CD4-positive, alpha-beta T cell treated with Interleukin-4 for 4 hours (primary cell): Measurements from ENCODE around the gene TSPAN19.

Experiments
- DNase-seq: peaks from one replicate; pipeline ENCODE4 v3.0.0-alpha.2; 2020

The TSPAN19 gene

DNA sequence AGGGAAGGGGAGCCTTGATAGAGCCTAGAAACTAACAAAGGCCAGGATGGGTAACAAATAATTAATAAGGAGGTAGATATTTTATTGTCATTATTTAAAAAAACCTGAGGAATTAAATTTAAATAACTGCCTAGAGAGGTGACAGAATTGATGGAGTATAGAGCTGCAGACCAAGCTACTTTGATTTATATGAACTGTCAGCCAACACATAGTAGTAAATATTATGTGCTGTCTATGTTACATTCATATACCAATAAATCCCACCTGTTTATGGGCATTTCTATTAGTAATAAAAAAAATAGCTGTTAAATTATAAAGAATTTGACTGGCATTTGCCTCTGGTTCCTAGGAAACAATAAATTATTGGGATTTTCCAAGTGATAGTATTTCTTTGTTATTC, 37.7 kb downstream of the TSPAN19 start:
- no peak for DNase-seq

DNA sequence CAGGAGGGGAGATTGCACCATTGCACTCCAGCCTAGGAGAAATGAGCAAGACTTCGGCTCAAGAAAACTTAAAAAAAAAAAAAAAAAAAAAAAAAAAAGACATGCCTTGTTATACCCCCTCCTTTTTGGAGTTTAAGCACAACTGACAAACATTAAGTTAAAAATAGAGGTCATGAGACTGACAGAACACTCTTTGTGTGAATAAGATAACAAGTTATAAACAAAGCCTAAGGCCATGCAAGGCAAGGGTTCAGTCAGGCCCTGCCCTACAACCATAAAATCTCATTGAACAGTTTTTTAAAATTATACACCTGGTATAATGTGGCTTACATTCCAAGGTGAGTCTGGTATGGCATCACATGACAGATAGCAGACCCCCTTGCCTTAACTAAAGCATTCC, 39.3 kb downstream of the TSPAN19 start:
- DNase-seq: no peak

DNA sequence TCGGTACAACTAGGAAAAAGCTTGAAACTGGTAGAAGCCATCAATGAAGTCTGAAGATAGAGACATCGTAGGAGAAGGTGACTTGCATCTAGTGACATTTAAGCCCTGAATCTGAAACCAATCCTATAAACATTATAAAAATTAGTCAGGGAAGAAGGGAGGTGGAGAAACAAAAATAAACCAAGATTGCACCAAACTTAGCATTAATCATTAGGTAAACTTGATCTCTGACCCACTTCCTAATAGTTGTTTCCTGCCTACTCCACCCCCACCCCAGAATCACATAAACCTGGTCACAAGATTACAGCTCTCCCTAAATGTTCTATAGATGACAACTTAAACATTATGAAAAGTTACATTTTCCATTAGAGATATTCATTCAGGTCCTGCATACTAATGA, 40.4 kb downstream of the TSPAN19 start:
- DNase-seq: no peak

DNA sequence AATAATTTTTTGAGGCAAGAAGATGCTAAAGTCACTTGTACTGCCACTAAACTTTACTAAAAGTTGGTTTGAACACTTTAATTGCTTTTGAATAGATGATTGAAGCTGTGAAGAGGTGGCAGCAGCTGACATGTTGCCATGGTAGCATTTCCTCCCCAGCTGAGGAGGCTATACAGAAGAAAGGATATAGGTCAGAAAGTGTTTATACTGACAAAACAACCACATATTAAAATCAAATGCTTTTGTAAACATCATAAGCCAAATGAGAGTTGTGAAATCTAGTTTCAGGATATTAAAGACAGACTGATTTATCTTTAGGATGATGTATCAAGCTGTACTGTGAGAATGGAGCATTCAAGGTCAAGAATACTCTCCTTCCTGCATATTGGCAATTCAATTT, 41.7 kb downstream of the TSPAN19 start:
- DNase-seq: no peak

DNA sequence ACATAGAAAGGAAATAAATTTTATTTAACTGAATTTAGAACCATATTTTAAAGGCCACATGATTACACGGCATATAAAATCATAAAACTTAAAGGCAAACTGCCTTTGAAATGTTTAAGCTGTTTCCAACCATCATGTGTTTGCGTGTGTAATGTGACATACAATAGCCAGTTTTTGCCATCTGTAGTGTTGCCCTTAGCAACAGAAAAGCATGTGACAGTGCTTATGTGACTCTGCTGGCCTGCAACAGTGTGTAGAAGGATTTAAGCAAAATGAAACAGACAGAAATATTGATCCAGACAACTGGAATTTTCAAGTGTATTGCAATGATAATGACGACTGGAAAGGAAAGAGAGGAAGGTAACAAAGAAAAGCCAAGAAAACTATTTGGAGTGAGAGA, 49.5 kb downstream of the TSPAN19 start:
- no peak for DNase-seq

DNA sequence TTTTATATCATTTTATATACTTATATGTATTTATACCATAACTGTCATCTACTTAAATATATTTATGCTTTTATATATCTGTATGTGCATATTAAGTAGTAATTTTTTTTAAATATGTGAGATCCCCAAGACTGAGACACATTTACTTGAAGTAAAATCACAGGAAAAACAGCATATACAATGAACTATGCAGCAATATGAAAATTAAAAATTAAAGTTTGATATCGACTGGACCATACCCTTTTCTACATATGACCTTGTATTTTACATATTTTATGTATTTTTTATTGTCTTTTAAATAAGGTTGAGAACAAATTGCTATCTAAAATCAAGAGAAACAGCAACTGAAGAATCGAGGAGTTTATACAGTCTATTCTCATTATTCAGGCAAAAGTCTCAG, 50.0 kb downstream of the TSPAN19 start:
- no peak for DNase-seq

DNA sequence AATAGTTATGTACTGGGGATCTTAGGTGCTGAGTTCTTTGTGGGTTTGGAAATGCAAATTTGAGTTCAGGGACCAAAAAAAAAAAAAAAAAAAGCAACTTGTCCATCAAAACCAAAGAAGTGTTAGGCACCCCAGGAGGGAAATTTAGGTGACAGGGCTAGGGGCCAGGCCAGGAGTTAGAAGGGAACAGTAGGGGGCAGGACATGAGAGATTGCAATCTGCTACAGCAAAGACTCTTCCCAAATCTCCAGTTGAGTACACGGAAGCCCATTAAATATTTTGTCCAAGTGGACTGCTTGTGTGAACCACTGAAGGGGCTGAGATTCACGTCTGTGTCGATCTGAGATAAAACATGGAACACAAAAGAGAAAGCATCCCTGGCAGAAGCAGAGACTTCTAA, 52.8 kb downstream of the TSPAN19 start:
- no peak for DNase-seq

DNA sequence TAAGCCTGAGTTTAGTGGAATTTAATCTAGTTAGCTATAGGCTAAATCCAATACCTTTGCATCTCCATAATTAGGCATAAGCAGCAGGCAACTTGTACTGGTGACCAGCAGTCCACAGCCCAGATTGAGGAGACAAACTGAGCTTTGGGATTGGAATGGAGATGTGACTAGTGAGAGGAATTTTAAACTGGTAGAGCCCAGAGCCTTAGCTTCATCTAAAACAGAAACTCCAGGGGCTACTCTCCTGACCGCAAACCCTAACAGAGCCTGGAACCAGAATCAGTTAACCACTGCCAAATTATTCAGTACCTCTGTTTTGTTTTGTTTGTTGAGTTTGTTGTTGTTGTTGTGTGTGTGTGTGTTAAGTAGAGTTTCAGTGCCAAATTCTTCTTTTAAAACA, 53.2 kb downstream of the TSPAN19 start:
- no peak for DNase-seq

DNA sequence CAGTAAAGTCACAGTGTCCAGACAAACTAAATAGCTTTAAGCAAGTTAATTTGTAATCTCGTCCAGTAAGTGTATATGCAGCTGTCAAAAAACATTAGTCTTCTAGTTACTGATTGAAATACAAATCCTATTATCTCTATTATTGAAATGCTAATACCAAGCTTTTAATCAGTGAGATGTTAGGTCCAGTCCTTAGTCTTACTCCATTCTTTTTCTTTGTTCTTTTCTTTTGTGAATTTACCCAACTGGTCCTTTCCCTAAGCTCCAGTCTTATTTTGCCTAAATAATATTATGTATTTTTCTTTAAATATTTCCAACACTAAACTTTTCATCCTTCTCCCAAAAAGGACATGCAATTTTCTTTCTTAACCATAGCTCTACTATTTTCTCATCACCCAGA, 57.2 kb downstream of the TSPAN19 start:
- no peak for DNase-seq

DNA sequence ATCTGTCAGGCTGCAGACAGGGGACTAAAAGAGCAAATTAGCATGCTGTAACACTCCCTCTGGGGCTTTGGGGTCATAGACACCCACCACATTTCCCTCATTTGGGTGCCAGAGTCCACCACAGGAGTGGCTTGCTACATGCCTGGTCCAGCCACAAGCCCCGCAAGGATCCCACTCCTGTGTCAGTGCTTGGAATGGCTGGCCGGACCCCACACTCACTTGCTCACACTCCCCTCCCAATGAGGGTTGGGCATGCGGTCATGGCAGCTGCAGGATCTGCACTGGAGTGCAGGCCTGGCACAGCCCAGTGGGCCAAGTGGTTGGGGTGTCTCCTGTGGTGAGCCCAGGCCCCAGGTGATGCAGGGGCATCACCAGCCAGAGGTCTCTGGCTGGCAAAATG, 59.9 kb downstream of the TSPAN19 start:
- DNase-seq: no peak

DNA sequence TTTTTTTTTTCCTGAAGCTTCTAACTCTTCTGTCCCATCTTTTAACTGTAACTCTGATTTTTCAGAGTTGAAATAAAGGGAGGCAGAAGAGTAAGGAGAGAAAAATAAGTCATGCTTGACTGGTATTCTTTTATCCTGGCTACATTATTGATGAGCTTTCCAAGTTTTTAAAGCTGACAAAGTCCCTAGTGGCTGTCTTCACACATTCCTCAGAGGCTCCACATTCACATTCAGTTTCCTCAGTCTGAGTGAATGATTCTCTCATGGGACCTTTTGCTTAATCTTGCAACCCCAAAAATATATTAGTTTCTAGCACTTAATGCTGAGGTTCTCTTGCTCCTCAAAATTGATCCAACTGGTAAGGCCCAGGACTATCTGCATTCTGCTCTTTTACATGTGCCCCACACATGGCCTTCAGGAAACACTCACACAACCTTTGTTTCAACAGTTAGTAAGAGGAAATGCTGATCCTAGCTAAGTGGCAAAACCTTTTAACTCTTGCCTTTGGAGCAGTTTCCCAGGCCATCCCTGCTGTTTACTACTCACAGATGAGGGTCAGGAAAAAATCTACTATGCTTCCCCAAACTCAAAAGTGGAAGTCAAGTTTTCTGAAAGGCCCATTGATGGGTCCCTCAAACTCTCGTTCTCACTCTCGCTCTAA, 61.8 kb downstream of the TSPAN19 start:
- no peak for DNase-seq

DNA sequence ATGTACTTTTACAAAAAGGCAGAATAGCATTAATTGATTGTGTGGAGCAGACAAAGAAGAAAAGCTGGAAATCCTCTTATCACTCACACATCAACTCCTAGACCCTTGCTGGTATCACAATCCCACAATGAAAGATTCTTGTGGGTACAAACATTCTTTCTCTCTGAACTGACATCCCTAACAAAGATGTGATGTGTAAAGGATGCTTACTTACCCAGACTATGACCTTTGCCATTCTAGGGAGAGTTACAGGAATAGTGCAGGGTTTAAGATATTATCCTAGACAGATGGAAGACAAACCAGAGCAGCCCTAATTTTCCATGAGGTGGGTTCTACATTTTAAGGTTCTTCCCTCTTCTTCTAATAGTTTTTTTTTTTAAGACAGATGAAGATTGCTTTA, 63.1 kb downstream of the TSPAN19 start:
- no peak for DNase-seq

DNA sequence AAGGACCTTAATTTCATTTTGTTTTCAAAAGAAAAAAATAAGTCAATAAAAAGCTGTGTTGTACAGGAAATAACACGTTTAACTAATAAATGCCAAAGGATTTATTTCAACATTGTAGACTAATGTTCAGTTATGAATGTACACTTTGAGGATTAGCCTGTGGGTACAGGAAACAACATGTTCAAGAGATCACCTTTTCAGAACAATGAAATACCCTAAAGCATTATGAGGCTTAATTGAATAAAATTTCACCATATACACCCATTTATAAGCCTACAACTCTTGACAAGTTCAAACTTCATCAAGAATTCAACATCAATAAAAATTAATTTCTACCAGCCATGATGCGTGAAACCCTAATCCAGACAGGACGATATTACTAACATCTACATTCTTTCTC, 66.9 kb downstream of the TSPAN19 start:
- no peak for DNase-seq
